Measurements from ENCODE around the gene LILRA2.
"Not testable (repeated sequence)": the region's sequence is repeated elsewhere in the genome, so short reads cannot be mapped to it uniquely, and the experiment has no call there.

Gene LILRA2

GRCh38 chr19:54571715-54572615 is 1.6 kb upstream of the LILRA2 start:
- DNase-seq, result not testable (repeated sequence)

GRCh38 chr19:54572696-54573311 is 786 bp upstream of the LILRA2 start:
- DNase-seq, result no peak

- no peak for DNase-seq
These were observed 461 bp downstream of the LILRA2 start for GRCh38 chr19:54574051-54574450.

GRCh38 chr19:54574527-54575056 is 1.0 kb downstream of the LILRA2 start:
- DNase-seq, result no peak

- not testable (repeated sequence) for DNase-seq
These were observed 1.6 kb downstream of the LILRA2 start for GRCh38 chr19:54575205-54575604.

GRCh38 chr19:54576411-54576976 is 2.9 kb downstream of the LILRA2 start:
- no peak for DNase-seq

- no peak for DNase-seq
These were observed 3.7 kb downstream of the LILRA2 start for GRCh38 chr19:54577334-54577733.

GRCh38 chr19:54578268-54578667 is 4.7 kb downstream of the LILRA2 start:
- not testable (repeated sequence) for DNase-seq

GRCh38 chr19:54586397-54586796 is 12.8 kb downstream of the LILRA2 start:
- DNase-seq, result no peak

- no peak for DNase-seq
These were observed 13.4 kb downstream of the LILRA2 start for GRCh38 chr19:54587026-54587425.

GRCh38 chr19:54593445-54593844 is 19.9 kb downstream of the LILRA2 start, which contains the start of gene LILRA1:
Gene LILRA1 (plus strand): TSS chr19:54593632. CDS start chr19:54594245, 613 bp downstream.
- not testable (repeated sequence) for DNase-seq

- DNase-seq, result not testable (repeated sequence)
These were observed 20.5 kb downstream of the LILRA2 start for GRCh38 chr19:54593931-54594626.

GRCh38 chr19:54594737-54595136 is 21.1 kb downstream of the LILRA2 start:
- DNase-seq, result no peak

GRCh38 chr19:54595680-54596436 is 22.3 kb downstream of the LILRA2 start:
- not testable (repeated sequence) for DNase-seq

GRCh38 chr19:54600212-54600611 is 26.6 kb downstream of the LILRA2 start:
- no peak for DNase-seq

- DNase-seq, result no peak
These were observed 32.6 kb downstream of the LILRA2 start for GRCh38 chr19:54606230-54606629.

- DNase-seq, result no peak
These were observed 33.5 kb downstream of the LILRA2 start for GRCh38 chr19:54606891-54607784.

- DNase-seq, result no peak
These were observed 34.2 kb downstream of the LILRA2 start for GRCh38 chr19:54607785-54608150.

GRCh38 chr19:54608205-54608604 is 34.6 kb downstream of the LILRA2 start:
- no peak for DNase-seq

- DNase-seq, result no peak
These were observed 35.2 kb downstream of the LILRA2 start for GRCh38 chr19:54608792-54609191.

- DNase-seq, result no peak
These were observed 35.8 kb downstream of the LILRA2 start for GRCh38 chr19:54609356-54609791.

Data from left hindlimb (tissue), 1 donor.